Osteoblast (primary cell): ENCODE measurements around the gene NMT2. TPM values are rescaled to one million over a fixed set of nuclear protein-coding genes. Genes with fewer than 3 reads are reported as not detected.

Experiments
- DNase-seq: peaks from one replicate; pipeline ENCODE4 v3.0.0; 2011; ENCODE audit warnings: low spot score, mixed read lengths; ENCODE audit not compliant: insufficient read length; ENCODE audit errors: missing footprints
- H2AFZ ChIP-seq: 2 replicates; pipeline ENCODE4 v1.6.0; 2011; ENCODE audit warnings: mild to moderate bottlenecking, low read length
- H3K27ac ChIP-seq: 2 replicates; pipeline ENCODE4 v1.5.1; 2011; ENCODE audit warnings: mild to moderate bottlenecking, low read depth, low read length, moderate library complexity
- H3K27me3 ChIP-seq: 2 replicates; pipeline ENCODE4 v1.6.0; 2012; ENCODE audit warnings: mild to moderate bottlenecking, control low read depth, inconsistent platforms, low read length, moderate library complexity; ENCODE audit not compliant: insufficient read depth
- H3K36me3 ChIP-seq: 2 replicates; pipeline ENCODE4 v1.5.1; 2011; ENCODE audit warnings: mild to moderate bottlenecking, low read length, control low read depth, moderate library complexity; ENCODE audit not compliant: insufficient read depth
- H3K4me1 ChIP-seq: 2 replicates; pipeline ENCODE4 v1.5.1; 2011; ENCODE audit warnings: mild to moderate bottlenecking, low read length, control low read depth, moderate library complexity; ENCODE audit not compliant: insufficient read depth
- H3K4me2 ChIP-seq: 2 replicates; pipeline ENCODE4 v1.6.0; 2011; ENCODE audit warnings: mild to moderate bottlenecking, low read length; ENCODE audit not compliant: insufficient read depth
- H3K4me3 ChIP-seq: fragments of 200-600 bp; sonication (generic); 3 replicates; pipeline ENCODE4 v1.5.1; 2012; ENCODE audit warnings: mild to moderate bottlenecking, low read length, inconsistent platforms; ENCODE audit not compliant: insufficient read depth
- H3K79me2 ChIP-seq: 2 replicates; pipeline ENCODE4 v1.6.0; 2012; ENCODE audit warnings: mild to moderate bottlenecking, low read length, control low read depth, inconsistent platforms; ENCODE audit not compliant: insufficient read depth
- H3K9me3 ChIP-seq: 2 replicates; pipeline ENCODE4 v1.5.1; 2011; ENCODE audit warnings: low read depth, low read length, control low read depth
- H4K20me1 ChIP-seq: 2 replicates; pipeline ENCODE4 v1.6.0; 2012; ENCODE audit warnings: mild to moderate bottlenecking, low read length, control low read depth; ENCODE audit not compliant: insufficient read depth
- CTCF ChIP-seq: IDR thresholded peaks from 2 replicates; pipeline ENCODE4 v1.5.1; 2011; ENCODE audit warnings: mild to moderate bottlenecking, low read depth, low read length, moderate library complexity; ENCODE audit errors: extremely low read depth
- total RNA-seq: library from RNA; depleted of rRNA; stranded (reverse); fragments of >200 nt; gene quantifications from 2 replicates; pipeline ENCODE4 v1.2.3, GENCODE V29; 2012

The NMT2 gene
- total RNA-seq, 1 donor = 43.8 TPM

- Histone ChIP-seq H3K36me3 (no peaks in the 10 kb centered on the region), H3K27me3 (no peaks in the 10 kb centered on the region), H4K20me1 (no peaks in the 10 kb centered on the region), H3K79me2 (no peaks in the 10 kb centered on the region), H2AFZ (no peak overlapping the region), H3K4me1 (no peaks in the 10 kb centered on the region), H3K4me2 (no peak overlapping the region), H3K9me3 (no peaks in the 10 kb centered on the region), H3K27ac (no peak overlapping the region), H3K4me3 (no peak overlapping the region)
- no peak for TF ChIP-seq CTCF
- no peak for DNase-seq
These were observed 13.2 kb upstream of the NMT2 start for GRCh38 chr10:15181576-15182156.

GRCh38 chr10:15180736-15181135, 12.2 kb upstream of the NMT2 start:
- no peak for TF ChIP-seq CTCF
- Histone ChIP-seq H3K79me2 (no peaks in the 10 kb centered on the region), H2AFZ (peak overlapping the region; percentile 14), H3K27ac (no peak overlapping the region), H3K4me1 (no peaks in the 10 kb centered on the region), H3K9me3 (no peaks in the 10 kb centered on the region), H3K4me2 (no peak overlapping the region), H3K4me3 (no peak overlapping the region), H4K20me1 (no peaks in the 10 kb centered on the region), H3K27me3 (no peaks in the 10 kb centered on the region), H3K36me3 (no peaks in the 10 kb centered on the region)
- peak; percentile 9 for DNase-seq

- DNase-seq = no peak
- Histone ChIP-seq H2AFZ (peak overlapping the region; percentile 15), H3K4me2 (no peak overlapping the region), H3K9me3 (no peaks in the 10 kb centered on the region), H3K27ac (no peak overlapping the region), H4K20me1 (no peaks in the 10 kb centered on the region), H3K79me2 (no peaks in the 10 kb centered on the region), H3K4me3 (no peak overlapping the region), H3K36me3 (no peaks in the 10 kb centered on the region), H3K4me1 (no peaks in the 10 kb centered on the region), H3K27me3 (no peaks in the 10 kb centered on the region)
- no peak for TF ChIP-seq CTCF
These were observed 7.8 kb upstream of the NMT2 start for GRCh38 chr10:15176269-15176668.

GRCh38 chr10:15175587-15175986, 7.1 kb upstream of the NMT2 start:
- no peaks in the 10 kb centered on the region for H4K20me1 ChIP-seq
- TF ChIP-seq CTCF = no peak
- H3K27me3 ChIP-seq = no peaks in the 10 kb centered on the region
- DNase-seq = no peak
- H3K79me2 ChIP-seq = no peaks in the 10 kb centered on the region
- H3K27ac ChIP-seq = no peak overlapping the region
- no peaks in the 10 kb centered on the region for H3K9me3 ChIP-seq
- no peak overlapping the region for H2AFZ ChIP-seq
- H3K4me3 ChIP-seq = no peak overlapping the region
- H3K4me1 ChIP-seq = no peaks in the 10 kb centered on the region
- no peak overlapping the region for H3K4me2 ChIP-seq
- no peaks in the 10 kb centered on the region for H3K36me3 ChIP-seq
